Muscle of back (tissue), 11 donors: ENCODE measurements around the gene BTBD19. TPM values are rescaled to one million over a fixed set of nuclear protein-coding genes. Genes with fewer than 3 reads are reported as not detected.
"Not testable (repeated sequence)": the region's sequence is repeated elsewhere in the genome, so short reads cannot be mapped to it uniquely, and the experiment has no call there.

ENCODE experiments used
- DNase-seq, 3 donors: peaks; one replicate each; pipeline versions ENCODE4 v3.0.0 to v3.0.0-alpha.2; 2013
- polyA plus RNA-seq, 10 donors: library from polyadenylated mRNA; unstranded; fragments of 120-200 nt; gene quantifications; one replicate each; pipeline ENCODE4 v1.2.1, GENCODE V29; 2013; ENCODE audit not compliant: insufficient read length in 10 of 10

BTBD19 gene
- polyA plus RNA-seq, 10 donors = 4.3 to 15.3 (median 6.6) TPM

DNA sequence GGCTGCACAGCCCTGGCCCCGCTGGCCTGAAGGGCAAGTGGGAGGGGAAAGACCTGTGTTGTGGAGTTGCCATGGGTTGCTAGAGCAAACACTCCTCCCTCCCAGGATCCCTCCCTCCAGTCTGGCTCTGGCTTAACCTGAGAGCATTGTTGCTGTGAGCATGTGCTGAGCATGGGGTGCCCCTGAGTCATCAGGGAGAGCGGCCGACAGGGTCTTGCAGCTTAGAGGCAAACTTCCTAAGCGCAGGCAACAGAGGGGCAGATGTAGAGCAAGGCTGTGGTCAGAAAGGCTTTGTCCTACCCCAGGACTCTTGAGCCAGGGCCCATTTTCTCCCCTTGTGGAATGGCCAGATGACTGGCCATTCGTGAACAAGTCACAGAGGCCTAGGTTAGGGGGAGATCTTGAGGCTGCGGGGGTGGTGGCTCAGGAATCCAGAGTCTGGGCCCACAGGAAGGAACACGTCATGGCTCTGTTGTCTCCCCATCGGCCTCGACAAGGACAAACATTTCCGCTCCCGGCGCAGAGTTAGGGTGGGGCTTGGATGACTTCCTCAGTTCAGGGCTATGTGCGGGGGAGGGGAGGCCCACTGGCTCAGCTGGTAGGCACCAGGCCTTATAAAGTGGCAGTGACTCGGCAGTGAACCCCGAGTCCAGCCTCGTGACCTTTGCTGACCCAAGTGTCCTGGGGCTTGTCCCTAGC lies 810 bp upstream of the BTBD19 start:
- peak; percentile 95 to 98 (median 97) for DNase-seq

DNA sequence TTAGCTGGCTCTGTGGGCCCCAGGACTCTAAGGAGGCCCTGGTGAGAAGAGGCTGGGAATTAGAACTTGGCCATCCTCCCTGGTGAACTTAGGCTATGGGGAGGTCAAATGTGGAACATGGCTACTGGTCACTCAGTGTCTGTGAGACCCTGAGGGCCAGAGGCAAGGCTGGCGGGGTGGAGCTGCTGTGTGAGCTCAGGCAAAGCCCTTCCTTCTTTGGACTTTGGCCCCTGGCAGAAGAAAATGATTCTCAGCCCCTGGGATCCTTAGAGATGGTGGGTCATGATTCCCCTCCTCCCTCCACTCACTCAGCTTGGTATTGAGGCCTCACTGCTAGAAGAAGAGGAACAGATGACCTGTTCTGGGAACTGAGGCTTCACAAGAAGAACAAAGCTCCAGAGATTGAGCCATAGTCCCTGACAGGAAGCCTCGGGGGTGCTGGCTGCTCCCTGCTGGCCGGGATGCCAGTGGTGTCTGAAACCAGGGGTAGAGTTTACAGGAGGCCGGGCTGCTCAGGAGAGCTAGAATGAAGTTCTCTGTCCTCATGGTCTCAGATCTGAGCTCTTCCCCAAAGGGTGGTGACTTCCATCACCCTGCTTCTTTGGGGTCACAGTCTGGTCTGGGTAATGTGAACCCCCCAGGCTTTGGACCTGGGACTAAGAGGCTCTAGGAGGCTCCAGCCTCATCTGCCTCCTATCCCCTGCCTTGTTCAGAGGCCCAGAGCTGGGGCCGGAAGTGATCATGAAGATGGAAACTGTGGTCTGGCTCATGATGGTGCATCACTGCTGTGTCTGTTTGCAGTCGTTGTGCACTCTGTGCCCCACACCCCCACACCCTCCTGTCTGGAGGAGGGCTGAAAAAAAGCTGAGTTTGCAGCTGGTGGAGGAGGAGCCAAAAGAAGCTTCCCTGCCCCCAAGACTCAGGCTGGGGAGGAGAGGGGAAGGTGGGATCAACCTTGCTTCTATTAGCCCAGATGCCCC lies 905 bp downstream of the BTBD19 start:
- peak in 2 of 3 donors; percentile 64 to 87 for DNase-seq

DNA sequence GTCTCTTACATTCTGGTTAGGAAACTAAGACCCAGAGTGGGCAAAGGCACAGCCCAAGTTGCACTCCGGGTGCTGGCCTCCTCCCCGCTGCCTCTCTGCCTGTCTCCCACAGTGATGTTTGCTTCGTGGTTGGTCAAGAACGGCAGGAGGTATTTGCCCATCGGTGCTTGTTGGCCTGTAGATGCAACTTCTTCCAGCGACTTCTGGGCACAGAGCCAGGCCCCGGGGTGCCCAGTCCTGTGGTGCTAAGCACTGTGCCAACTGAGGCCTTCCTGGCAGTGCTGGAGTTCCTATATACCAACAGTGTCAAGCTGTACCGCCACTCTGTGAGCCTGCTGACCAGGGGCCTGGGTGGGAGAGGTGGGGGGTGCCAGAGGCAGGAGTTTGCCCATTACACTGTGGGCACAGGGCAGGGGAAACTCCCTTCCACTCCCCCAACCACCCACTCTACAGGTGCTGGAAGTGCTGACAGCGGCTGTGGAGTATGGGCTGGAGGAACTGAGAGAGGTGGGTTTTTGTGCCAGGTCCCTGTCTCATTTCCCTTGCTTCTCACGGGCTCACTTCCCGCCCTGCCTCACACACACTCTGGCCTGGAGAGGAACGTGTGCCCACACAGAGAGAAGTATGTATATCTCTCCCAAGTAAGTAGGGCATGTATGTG lies 1.9 kb downstream of the BTBD19 start:
- peak in 1 of 3 donors; percentile 31 for DNase-seq

DNA sequence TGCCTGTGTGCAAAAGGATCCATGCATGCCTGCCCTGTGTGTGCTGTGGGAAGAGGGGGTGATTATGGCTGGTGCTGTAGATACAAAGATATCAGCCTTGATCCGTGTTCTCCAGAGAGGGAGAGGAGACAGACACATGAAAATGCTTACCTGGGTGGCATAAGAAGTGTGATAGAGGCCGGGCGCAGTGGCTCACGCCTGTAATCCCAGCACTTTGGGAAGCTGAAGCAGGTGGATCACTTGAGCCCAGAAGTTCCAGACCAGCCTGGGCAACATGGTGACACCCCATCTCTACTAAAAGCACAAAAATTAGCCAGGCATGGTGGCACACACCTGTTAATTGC lies 2.4 kb downstream of the BTBD19 start:
- DNase-seq = not testable (repeated sequence)

DNA sequence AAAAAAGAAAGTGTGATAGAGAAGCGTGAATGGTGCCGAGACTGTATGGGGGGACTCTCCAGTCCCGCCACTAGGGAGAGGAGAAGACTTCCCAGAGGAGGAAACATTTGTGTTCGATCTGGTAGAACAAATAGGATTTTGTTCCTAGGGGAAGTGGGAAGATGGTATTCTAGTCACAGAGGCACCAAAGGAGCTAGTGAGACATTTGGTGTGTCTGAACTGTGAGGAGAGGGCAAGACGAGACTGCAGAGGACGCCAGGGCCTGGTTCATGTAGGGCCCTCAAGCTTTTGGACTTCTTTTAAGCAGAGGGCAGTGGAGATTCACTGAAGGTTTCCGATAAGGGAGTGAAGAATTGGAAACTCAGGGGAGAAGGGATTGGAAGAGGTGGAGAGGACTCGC lies 2.9 kb downstream of the BTBD19 start:
- DNase-seq = no peak

DNA sequence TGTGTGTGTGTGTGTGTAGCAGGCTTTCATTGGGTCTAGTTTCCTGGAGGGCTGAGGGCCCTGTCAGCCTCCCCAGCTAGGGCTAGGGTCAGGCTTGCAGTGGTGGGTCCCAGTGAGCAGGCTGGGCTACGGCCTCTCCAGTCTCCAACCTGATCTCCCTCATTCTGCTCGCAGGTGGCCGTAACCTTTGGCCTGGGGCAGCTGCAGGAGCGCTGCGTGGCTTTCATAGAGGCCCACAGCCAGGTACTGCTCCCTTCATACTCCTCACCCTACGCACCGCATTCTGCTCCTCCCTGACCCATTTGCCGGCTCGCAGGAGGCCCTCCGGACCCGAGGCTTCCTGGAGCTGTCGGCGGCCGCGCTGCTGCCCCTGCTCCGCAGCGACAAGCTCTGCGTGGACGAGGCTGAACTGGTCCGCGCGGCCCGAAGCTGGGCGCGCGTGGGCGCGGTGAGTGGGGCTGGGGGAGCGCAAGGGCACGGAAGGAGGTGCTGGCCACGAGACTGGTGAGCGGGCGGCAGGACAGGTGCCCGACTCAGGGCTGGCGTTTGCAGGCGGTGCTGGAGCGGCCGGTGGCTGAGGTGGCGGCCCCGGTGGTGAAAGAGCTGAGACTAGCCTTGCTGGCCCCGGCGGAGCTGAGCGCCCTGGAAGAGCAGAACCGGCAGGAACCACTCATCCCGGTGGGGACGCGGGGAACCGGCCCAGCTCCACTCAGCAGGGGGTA lies 4.7 kb downstream of the BTBD19 start:
- DNase-seq = peak in 1 of 3 donors; percentile 74

DNA sequence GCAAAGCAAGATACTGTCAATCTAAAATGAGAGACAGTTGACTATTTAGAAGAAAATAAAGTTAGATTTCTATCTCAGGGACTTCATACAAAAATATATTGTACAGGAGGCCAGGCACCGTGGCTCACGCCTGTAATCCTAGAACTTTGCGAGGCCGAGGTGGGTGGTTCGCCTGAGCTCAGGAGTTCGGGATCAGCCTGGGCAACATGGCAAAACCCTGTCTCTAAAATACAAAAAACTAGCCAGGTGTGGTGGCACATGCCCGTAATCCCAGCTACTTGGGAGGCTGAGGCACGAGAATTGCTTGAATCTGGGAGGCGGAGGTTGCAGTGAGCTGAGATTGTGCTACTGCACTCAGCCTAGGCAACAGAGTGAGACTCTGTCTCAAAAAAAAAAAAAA lies 7.6 kb downstream of the BTBD19 start:
- not testable (repeated sequence) for DNase-seq

DNA sequence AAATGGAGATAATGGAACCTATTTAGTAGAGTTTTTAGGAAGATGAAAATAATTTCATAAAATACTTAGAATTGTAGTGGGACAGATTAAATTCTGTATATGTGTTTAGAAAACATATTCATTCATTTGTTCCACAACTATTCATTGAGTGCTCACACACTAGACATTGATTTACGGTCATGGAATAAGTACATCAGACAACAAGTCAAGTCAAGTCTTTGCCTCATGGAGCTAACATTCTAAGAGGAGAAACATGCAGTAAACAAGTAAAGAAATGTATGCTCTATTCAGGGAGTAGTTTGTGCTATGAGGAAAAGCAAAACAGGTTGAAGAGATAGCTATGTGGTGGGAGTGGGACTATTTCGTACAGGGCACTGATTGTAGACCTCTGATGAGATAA lies 9.0 kb downstream of the BTBD19 start:
- DNase-seq = no peak

DNA sequence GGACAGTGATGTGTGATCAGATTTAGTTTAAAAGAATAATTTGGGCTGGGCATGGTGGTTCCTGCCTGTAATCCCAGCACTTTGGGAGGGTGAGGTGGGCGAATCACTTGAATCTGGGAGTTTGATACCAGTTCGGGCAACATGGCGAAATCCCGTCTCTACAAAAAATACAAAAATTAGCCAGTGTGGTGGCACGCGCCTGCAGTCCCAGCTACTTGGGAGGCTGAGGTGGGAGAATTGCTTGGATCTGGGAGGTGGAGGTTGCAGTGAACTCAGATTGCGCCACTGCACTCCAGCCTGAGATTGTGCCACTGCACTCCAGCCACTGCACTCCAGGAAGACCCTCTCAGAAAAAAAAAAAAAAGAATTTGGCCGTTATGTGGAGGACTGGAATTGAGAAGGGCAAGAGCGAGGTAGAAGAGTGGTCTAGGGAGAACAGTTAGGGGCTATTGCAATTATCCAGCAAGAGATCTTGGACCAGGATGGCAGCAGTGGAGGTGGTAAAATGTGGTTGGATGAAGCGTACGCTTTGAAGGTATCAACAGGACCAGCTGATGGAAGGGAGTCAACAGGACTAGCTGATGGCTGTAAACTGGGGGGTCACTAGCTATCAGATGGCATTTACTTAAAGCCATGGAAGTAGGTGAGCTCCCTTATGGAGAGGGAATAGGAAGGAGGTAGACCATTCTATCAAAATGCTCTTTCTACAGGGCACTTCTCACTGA lies 9.6 kb downstream of the BTBD19 start:
- peak in 1 of 3 donors; percentile 7 for DNase-seq

DNA sequence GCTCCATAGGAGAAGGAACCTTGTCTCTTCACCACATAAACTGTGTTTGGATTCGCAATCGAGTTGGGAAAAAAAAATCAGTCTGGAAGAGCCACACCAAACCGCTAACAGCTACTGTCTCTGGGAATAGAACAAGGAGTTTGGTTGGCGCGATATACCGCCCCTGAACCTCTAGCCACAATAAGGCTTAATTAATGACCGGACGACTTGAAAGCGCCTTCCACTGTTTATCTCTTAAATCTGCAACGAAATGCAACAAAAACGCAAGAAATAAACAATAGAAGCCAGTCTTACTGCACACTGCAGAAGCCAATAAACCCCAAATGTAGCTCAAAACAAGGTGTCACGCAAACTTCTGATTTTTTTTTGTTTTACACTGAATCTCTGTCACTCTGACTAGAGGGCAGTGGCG lies 10.9 kb downstream of the BTBD19 start:
- peak in 1 of 3 donors; percentile 76 for DNase-seq

DNA sequence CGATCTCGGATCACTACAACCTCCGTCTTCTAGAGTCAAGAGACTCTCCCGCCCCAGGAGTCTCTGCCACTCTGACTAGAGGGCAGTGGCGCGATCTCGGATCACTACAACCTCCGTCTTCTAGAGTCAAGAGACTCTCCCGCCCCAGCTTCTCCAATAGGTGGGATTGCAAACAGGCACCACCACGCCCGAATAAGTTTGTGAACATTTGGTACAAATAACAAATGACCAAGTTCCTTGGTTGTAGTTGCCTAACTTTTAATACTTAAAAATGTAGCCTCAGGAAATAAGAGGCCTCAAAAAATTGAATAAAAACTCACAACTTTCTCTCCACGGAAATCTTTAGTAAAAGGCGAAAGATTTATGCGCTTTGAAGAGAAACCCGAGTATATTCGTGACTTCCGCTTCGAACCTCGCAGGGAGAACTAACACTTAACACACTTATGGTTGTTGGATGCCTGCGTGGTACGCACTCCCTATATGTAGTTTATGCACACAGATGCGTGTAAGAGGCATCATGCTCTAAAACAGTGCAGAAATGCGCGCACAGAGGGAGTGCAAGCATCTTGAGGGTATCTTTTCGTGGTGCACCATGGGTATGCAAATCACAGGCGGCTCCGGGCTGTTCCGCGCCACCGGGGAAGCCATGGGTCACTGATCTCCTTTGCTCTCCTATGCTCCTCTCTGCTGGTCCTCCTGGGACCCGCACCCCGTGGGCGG lies 11.4 kb downstream of the BTBD19 start:
- peak; percentile 82 to 95 (median 94) for DNase-seq

DNA sequence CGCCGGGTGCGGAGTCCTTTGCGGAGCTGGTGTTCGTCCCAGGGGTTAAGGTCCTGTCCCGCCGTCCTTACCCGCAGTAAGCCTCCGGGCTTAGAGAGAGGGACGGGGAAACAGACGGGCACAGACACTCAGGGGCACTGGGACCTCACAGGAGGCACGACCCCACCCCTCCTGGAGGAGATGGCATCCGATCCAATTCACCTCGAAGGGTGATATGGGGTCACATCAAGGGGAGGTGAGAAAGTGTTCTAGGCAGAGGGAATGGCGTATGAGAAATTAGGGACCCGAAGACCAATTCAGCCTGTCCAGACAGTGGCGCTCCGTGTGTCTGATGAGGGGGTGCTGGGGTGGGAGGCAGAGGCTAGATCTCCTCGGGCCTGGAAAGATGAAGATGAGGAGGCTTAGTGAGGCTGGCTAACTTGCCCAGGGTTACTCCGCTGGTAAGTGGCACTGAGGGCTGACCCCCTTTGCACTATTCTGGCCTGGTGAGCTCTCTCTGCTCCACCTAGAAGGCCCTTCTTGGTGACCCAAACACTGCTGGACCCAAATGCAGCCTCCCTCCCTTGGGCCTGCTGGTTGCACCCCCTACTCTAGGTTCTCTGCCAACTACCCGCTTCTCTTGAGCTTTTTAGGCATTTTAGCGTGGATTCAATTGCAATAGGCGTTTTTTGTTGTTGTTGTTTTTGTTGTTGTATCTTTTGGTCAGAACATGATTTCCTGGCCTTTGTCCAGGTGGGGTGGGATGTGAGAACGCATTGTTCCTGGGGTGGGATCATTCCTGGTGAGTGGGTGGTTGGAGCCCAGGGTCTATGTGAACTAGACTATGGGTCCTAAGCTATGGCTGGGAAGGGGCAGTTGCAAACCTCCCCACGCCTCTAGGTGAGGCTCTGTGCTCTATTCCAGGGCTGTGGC lies 12.3 kb downstream of the BTBD19 start:
- DNase-seq = no peak

DNA sequence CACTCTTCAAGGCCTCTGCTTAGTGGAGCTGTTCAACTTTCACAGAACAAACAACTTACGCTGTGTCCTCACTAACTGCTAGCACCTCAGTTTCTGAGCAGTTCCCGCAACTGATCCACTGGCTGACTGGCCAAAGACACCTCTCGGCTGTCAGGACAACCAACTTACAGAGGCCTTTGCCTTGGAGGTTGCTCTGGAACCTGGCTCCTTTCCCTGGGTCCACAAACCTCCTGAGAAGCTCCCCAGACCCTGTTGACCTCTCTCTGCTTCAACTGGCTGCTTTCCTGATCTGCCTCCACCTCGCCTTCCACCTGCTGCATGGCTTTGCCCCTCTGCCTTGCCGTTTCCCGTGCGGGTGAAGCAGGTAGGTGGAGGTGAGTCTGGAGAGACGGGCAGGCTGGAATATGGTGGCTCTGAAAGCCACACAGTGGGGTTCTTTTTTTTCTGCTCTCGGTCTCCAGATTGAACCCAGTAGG lies 13.0 kb downstream of the BTBD19 start:
- no peak for DNase-seq

DNA sequence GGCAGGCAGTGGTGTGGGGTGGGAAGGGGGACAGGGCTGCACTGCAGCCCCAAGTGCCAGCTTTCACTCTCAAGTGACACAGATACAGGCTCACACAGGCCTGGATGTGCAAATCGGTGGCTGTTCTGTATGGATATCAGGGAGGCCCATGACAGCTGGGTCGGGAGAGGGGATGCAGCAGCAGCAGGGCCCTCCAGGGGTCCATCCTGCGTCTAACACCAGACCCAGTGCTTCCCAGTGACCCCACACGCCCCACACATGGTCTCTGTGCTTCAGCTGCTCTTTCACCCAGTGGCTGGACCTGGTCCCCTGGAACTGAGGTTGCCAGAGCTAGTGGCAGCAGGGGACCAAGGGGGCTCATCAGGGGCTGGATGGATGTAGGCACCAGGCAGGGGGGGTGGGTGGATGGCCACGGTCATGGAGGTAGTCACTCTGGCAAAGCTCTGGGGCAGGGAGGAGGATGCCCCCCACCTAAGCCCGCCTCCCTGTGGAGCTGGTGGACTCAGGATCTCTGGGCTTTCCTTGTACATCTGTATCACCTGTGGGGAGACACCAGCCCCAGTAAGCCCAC lies 13.9 kb downstream of the BTBD19 start:
- peak in 1 of 3 donors; percentile 6 for DNase-seq

DNA sequence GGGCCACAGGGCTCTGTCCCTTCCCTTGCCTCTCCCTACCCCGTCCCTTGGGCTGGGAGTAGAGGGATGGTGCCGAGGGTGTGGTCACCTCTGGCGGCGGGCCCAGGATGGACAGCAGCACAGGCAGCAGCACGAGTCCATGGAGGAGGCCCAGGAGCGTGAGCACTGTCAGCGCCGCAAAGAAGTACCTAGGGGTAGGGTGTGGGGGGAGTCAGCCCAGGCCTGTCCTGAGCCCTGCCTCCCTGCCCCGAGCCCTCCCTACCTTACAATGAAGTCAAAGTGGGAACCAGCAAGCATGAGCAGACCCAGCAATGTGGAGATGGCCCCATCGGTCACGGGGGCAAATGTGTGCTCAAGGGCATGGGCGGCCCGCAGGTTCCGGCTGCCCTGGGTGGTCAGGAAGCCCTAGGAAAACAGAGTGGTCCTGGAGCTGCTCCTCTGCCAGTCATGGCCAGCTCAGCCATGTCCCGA lies 14.7 kb downstream of the BTBD19 start:
- peak in 1 of 3 donors; percentile 17 for DNase-seq

DNA sequence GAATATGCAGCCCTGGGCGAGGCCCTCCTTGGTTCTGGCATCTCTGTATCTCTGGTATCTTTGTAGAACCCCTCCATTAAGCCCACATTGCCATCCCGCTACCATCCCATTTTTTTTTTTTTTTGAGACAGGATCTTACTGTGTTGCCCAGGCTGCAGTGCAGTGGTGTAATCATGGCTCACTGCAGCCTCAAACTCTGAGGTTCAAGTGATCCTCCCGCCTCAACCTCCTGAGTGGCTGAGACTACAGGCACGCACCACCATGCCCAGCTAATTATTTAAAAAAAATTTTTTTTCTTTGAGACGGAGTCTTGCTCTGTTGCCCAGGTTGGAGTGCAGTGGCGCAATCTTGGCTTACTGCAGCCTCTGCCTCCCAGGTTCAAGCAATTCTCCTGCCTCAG lies 16.1 kb downstream of the BTBD19 start:
- DNase-seq = not testable (repeated sequence)

DNA sequence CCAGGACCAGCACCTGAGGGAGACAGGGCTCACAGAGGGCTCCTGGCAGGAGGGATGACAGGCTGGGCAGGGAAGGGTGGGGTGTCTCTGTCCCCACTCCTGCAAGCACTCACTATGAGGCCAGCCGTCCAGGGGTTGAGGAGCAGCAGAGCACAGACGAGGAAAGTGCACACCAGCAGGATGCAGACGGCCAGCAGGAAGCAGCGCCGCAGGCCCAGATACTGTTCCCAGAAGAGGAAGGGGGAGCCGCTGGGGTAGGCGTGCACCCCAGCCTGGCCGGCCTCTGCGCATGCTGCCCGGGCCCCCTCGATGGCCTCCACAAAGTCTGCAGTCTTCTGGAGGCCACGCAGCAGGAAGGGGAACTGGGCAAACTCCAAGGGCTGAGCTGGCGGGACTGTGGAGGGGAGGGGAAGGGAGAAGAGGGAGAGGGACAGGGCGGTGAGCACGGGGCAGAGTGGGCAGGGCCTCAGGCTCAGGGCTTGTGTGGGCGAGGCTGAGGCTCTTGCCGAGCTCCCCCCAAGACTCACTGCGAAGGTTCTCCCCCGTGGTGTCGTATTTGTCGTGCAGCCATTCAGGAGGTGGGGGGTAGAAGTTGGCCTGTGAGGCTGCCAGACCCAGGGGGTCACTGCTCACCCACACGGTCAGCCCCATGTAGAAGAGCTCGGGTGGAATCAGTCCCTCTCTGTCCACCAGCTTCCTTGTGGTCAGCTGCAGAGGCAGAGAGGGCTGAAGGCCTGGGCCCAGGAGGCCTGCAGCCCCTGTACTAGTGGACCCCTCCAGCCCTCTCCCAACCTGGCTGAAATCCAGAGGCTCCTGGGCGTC lies 18.3 kb downstream of the BTBD19 start:
- peak in 2 of 3 donors; percentile 73 to 92 for DNase-seq
